HG02852 (cell line): Measurements from ENCODE around the gene ETV3.

Source experiments
- ATAC-seq: cut with Tn5 transposase; IDR thresholded peaks from one replicate; pipeline ENCODE4 v1.9.1; 2021; ENCODE audit warnings: mild to moderate bottlenecking, moderate library complexity; ENCODE audit not compliant: unreplicated experiment

ETV3 gene

DNA sequence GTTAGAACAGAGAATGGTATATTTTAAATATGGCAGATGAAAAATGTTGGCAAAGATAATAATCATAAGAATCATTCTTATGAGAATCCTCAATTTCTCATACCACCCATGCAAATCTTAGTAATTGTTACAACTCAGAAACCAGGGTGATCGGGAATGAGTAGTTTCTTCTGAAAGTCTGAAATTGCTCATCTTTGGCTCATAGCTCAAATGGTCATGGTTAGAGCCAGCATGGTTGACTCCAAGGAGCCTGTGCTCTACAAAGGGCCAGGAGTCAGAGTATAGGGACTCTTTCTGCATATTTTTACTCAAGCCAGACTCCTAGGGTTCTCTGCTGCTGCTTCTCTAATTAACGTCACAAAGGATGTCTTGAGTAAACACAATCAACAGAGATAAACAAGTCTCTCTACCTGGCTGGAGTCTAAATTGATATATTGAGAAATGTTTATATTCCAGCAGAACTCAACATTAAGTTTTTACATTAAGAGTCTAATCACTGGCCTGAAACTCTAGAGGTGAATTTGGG is 1.9 kb upstream of the ETV3 start:
- ATAC-seq = no peak

DNA sequence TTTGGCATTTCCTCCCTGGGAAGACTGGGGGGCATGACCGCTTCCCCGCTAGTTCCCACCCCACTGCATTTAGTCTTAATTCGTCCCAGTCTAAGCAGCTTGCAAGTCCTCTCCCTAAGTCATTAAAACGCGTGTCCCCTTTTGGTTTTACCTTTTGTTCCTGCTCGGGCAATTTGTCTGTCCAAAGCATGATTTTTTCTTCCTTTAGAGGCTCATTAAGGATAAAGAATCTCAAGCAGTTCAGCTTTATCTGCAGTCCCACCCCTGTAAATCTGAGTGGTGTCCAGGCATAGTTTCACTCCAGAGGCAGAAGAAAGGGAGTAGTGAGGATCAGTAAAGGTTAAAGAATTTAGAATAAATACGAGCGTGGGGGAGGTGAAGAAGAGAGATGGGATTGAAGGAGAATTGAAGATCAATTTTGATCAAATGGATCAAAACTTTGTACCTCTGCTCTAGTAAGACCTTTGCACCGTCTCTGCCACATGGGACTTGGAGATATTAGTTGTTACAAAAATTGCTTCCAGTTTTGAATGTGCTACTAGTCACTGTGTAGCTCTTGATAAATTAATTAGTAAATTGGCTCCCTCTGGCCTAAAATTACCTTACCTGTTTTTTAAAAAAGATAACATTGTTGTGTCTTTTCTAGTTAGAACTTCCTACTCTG is 989 bp upstream of the ETV3 start:
- no peak for ATAC-seq

DNA sequence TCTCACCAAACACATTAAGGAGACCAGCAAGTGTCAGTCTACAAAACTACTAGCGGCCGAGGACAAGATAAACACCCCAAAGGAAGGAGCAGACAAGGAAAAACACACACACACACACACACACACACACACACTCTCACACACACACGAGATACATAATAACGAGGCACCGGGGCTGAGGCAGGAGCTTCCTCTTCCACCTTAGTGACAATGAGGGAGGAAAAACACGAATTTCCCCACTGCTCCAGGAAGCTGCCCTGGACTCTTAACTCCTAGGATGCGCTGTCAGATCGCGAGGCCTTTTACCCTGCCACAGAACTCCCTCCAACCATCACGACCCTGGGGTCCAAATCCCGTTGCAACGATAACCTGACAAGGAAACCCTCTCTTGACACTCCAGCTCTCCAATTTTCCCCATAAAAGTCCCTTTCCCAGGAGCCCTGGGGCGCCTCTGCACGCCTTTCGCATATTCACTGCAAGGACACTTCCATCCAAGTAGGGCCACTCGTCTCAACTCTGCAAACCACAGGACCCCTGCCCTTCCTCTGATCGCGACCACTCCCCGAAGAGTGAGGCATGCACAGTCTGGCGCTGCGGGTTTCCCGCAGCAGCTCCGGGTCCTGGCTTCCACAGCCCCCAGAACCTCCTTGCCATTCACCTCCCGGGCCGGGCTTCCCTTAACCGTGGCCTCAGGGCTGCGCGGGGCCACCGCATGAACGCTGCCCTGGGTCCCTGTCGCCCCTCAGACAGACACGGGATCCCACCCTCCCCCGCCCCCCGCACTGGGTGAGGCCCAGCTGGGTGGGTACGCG is 581 bp downstream of the ETV3 start:
- no peak for ATAC-seq

DNA sequence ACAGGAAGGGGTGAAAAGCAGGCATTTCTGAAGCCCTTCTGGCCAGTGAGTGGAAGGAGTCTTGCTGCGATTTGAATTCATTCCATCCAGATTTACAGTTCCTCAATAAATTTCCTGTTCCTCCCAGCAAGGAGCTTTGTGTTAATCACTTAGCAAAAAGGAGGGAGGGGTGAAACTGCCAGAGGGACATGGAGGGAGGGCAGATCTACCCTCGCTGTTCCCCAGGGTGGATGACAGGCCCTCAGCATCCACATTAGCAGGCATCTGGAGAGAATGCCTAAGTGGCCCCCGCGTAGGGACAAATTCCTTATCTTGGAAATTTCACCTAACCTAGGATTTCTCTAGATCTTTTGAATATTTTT is 1.2 kb downstream of the ETV3 start:
- ATAC-seq = no peak

DNA sequence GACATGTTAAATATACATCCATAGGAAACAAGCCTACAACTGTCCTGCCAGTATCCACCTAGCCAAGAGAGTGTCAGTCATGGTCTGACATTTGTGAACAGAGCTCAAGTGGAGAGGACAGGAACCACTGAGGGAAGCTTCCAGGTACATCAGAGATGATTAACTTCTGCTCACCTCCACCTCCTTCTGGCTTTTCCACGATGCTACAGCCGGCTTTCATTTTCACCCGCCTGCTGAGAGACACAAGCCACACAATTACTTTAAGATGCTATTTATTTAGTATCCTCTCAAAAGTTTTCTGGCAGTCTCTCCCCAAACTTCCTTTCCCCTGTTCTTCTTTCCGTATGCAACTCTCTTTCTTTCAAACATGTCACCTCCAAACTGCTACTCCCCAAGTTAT is 2.1 kb downstream of the ETV3 start:
- ATAC-seq = no peak

DNA sequence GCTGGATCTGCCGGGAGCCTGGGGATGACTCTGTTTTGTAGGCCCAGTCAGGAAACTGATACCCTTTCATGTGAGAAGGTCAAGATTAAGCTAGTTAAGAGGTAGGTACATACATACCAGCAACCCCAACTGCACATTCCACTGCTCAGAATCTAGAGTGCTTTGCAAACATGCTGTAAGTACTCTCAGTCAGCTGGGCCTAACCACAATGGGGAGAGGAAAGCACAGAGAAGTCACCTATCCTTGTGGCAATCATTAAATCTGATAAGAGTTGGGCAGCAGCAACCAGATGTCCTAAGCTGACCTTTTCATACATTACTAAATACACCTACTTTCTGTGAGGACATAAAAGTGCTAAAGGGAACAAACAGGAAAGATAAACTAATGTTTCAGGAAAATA is 2.5 kb downstream of the ETV3 start:
- no peak for ATAC-seq

DNA sequence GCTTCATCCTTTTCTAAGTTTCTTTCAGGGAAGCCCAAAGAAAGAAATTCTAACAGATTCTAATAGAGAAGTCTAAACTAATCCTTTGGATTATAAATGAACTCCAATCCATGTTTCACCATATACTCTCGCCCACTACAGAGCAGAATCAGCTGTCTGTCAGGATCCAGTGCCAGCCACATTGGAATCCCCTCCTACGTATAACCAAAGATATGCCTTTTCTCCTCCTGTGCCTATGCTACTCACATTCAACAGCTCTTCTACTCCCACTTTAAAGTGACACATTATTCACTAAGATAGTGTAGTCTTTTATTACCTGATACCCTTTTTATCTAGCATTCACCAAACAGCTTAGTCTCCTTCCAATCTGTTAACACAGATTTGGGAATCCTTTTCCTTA is 3.1 kb downstream of the ETV3 start:
- ATAC-seq = no peak

DNA sequence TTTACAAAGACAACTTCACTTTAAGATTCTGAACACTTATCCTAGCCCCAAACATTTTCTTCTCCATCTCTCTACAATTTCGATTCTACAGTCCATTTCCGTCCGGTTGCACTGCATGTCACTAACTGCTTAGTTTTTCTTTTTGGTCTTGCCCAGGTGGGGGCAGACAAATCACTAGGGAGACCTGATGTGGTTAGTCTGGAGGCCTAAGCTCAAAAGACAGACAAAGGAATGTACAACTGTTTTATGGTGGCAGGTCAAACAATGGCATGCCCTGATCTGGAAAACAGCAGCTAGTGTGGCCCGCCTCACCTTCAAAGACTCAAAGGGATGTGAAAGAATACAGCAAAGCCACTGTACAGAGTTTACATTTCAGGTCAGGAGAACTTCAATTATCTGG is 3.8 kb downstream of the ETV3 start:
- no peak for ATAC-seq

DNA sequence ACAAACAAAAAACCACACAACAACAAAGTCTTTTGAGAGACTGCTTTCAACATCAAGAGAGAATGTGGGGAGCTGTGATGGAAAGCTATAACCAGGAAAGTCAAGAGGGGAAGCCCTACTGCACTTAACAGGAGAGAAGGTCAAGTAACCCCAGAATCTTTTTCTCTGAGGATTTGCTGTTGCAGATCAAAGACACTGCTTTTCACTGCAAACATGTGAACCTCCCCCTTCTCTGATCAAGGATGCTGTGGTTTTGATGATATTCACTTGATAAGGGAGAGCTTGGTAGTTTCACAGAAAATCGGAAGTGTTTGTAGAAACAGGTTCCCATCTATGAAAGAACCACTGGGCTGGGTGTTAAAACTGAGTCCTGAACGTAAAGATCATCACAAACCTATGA is 4.8 kb downstream of the ETV3 start:
- ATAC-seq = no peak

DNA sequence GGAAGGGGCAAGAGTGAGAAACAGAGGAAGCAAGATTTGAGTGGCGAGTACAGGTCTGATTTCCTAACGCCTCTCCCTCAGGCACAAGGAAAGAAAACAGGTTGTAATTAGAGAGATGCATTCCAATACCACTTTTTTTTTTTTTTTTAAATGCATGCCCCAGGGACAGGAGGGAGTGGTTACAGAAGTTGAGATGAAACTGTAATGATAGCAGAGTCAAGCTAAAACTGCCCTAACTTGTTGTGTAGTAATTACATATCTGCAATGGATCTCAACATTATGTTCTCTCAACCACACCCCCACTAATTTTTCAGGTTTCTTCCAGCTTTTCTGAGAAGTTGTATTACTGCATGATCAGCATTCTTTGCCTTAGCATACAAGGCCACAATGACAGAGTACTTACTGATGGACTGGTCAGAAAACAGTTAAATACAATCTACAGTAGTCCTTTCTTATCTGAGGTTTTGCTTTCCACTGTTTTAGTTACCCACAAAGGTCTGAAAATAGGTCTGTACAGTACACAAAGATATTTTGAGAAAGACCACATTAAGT is 5.5 kb downstream of the ETV3 start:
- ATAC-seq = no peak

DNA sequence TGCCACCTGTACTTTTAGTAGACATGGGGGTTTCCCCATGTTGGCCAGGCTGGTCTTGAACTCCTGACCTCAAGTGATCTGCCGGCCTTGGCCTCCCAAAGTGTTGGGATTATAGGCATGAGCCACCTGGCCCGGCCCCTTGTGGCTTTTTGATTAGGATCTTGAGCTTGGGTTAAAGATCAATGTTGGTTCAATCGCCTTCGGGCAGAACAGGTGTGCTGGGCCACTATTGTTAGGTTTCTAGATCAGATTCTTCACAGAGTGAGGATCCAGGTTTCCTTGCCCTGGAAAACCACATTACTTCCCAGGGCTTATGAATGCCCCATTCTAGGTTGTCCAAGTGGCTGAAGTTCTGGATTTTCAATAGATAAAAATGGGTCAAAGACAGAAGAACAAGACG is 6.1 kb downstream of the ETV3 start:
- no peak for ATAC-seq

DNA sequence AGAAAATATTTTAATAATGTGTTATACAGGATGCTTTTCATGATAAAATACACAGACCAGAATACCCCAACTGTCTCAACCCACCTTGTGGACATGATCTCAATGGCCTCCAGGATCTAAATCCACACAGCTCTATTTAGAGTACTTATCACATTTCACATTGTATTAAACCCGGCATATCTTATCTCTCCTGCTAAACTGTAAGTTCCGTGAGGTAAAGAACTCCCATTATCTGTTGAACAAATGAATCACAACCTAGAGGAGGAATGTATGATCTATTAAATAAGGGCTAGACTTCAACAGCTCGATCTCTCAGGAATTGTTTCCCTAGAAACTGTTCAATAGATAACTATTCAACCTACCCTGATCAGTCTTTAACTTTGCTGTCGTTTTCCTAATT is 6.9 kb downstream of the ETV3 start:
- ATAC-seq = no peak

DNA sequence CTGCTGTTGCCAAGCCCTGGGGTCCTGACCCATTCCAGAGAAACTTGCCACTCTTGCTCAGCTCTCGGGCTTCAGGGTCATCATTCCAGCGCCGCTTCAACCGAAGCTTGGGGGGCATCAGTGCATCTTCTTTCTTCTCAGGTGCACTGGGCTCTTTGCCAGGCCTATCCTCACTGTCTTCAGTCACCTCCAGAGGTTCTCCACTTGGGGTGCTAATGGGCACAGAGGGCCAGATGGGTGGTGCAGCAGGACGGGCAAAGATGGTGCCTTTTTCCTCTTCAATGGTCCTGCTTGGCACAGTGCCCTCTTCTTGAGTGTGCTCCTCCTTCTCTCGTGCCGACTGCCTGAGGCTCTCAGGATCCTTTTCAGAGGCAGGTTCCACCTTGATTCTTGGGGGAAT is 13.3 kb downstream of the ETV3 start:
- no peak for ATAC-seq

DNA sequence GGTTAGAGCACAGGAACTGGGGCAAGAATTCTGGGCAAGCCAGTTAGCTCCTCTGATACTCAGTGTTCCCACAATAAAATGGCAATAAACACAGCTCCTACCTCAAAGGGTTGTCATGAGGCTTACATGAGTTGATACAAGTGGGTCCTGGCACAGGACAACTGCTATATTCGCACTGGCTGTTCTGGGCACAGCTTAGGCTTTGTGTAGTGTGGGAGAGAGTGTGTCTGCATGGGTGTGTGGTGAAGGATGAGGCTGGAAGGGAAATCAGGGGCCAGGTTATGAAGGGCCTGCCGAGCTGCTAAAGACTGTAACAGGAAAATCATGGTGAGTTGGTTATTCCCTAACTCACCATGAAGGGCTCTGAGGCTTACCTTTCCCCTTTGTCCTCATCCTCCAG is 18.7 kb downstream of the ETV3 start:
- ATAC-seq = no peak

DNA sequence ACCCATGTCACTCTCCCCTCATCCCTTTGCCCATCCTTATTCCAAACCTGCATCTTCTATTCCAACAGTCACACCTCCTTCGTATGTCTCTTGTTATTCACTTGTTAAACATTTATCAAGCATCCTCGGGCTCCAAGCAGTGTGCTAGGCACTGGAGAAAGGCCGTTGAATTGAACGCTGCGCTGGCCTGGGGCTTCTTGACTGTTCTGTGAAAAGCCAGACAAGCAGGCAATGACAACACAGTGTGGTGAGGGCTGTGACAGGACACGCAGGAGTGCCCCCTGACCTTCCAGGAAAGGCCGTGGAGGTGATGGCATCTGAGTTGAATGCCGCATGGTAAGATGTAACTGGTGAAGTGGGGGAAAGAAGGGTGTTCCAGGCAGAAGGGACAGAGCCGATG is 19.2 kb downstream of the ETV3 start:
- no peak for ATAC-seq

DNA sequence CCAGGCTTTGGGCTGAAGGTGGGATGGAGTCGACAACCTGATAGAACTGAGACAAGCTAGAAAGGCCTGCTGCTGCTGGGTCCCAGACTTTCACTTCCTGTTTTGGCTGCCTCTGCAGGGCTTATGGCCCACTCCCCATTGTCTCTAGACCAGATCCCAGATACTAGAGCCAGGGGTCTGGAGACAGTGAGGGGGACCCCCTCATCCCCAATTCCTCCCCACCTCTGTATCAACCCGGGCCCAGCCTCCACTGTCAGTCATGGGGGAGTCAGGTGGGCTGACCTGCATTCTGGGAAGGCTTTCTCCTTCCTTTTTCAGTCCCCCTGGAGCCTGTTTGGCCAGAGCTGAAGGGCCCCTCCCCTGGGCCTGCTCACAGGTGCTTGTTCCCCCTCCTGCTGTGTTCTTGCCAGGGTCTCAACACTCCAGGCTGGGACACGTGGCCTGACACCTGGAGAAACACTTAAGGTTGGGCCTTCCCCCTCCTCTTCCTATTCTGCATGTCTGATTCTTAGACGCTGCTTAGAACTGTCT is 20.6 kb downstream of the ETV3 start:
- peak; percentile 68 for ATAC-seq

DNA sequence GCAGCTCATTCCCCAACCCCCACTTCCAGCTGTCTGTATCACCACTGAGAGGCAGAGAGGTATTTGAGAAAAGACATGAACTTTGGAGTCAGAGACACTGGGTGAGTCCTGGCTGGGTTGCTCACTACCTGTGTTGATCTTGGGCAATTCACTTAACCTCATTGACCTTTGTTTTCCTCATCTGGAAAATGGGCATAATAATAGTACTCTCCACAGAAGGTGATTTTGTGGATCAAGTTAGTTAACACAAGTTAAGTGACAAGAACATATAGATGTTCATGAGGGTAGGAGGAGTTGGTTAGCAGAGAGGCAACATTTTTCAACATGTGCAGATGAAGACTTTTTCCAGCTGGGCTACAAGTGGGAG is 21.5 kb downstream of the ETV3 start:
- no peak for ATAC-seq

DNA sequence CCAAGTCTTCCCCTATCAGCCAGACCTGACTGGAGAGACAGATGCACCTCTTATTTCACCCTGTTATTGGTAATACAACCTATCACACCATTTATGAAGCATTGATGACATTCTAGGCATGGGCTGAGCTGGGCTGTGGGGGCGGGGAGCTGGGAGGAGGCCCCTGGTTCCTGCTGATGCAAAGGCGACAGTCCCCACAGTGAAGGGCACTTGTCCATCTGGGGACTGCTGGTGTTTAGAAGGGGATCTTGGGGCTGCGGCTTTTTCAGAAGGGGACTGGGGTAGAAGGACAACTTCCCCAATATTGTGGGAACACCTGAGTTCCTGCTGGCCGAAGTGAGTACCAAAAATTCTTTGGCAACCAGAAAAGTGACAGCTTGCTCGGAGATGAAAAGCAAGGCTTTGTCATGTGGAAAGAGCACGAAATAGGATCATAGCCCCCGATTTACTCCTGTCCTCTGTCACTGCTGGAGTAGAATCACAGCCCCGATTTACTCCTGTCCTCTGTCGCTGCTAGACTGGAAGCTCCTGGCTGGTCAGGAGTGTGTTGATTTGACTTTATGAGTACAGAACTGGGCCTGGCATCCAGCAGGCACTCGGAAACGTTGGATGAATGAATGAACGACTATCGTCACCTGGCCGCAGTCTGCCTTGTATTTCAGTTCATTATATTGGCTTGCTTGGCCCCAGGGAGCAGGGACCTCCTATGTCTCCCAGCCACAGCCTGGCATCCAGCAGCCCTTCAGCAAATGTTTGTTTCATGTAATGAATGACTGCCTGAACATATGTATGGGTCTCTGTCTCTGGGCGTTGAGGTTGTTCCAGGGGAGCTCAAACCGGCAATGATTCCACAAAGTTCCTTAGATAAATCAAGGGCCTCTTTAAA is 22.1 kb downstream of the ETV3 start:
- no peak for ATAC-seq

DNA sequence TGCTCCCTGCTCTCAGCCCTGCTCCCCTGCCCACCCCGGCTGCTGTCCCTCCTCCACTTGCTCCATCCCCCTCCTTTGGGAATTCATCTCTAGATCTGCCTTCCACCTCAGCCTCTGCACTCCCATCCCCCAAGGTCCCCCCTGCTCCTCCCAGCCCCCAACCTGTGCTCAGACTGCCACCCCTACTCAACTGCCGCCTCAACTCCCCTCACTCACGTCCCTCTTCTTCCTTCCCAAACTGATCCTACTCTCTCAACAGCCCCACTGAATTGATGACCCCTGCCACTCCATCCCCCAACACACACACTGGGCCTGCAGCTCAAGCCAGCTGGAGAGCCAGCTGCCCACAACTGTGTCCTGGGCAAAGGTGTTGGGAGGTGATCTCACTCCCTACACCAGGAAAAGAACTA is 22.8 kb downstream of the ETV3 start:
- ATAC-seq = no peak

DNA sequence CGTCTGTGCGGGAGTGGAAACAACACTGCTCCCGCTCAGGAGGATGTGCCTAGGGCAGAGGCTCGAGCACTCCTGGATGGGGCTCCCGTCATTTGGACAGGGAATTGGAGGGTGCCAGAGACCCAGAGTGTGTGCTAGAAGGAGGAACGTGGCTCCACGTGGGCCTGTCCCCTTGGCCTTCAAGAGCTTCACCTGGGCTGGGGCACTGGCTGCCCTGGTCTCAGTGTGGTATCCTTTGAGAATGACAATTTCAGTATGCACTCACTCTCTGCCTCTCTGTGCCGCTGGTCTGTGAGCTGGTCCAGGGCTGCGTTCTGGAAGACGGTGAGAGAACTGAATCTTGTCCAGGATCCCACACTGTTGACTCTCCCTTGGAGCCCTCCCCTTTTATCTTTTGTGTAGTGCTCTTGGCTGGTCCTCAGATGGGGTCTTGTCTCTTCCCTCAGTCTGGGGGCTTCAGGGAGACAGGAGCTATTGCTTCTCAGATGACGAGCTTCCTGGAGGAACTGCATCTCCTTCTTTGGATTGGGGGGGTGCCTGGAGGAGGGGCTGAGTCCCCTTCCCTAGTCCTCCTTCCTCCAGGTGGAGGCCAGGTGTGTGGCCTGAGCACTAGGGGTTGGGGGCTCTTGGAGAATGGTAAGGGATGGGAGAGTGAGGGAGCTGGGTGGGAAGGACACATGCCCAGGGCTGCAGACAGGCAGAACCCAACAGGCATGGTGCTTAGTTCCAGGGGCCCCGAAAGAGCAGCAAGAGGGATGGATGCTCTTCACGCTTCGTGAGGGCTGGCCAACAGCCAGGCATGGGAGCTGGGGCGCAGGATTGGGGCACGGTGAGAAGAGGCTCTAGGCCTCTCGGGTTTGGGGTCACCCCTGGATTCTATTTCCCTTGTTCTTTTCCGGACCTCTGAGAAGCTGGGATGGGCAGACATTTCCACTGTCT is 23.7 kb downstream of the ETV3 start:
- no peak for ATAC-seq
